NCI-H82 (cell line): ENCODE results near the gene NHS.
A peak's percentile ranks its signal among the peaks of the same experiment; 100 is the strongest.

Experiments used
- DNase-seq: peaks from one replicate; lab custom pipeline; 2025; lab: John Stamatoyannopoulos, UW

Gene NHS

GRCh38 chrX:17674601-17675000, 299.6 kb downstream of the NHS start:
- DNase-seq = no peak

GRCh38 chrX:17679261-17679660, 304.3 kb downstream of the NHS start:
- DNase-seq = no peak

GRCh38 chrX:17679820-17680219, 304.8 kb downstream of the NHS start:
- no peak for DNase-seq

GRCh38 chrX:17680732-17681413, 305.9 kb downstream of the NHS start:
- DNase-seq = no peak

- no peak for DNase-seq
These were observed 307.3 kb downstream of the NHS start for GRCh38 chrX:17682259-17682658.

- no peak for DNase-seq
These were observed 310.0 kb downstream of the NHS start for GRCh38 chrX:17685026-17685425.

GRCh38 chrX:17687648-17688047, 312.6 kb downstream of the NHS start:
- DNase-seq = no peak

- peak; percentile 82 for DNase-seq
These were observed 315.0 kb downstream of the NHS start for GRCh38 chrX:17689971-17690409.

- peak; percentile 93 for DNase-seq
These were observed 317.8 kb downstream of the NHS start for GRCh38 chrX:17692709-17693346.

GRCh38 chrX:17697191-17697590, 322.2 kb downstream of the NHS start:
- no peak for DNase-seq

GRCh38 chrX:17700976-17701375, 326.0 kb downstream of the NHS start:
- DNase-seq = no peak

GRCh38 chrX:17703201-17703600, 328.2 kb downstream of the NHS start:
- peak; percentile 3 for DNase-seq

- no peak for DNase-seq
These were observed 330.2 kb downstream of the NHS start for GRCh38 chrX:17705211-17705610.

GRCh38 chrX:17706676-17707075, 331.7 kb downstream of the NHS start:
- no peak for DNase-seq

GRCh38 chrX:17707731-17708130, 332.7 kb downstream of the NHS start:
- DNase-seq = no peak

- DNase-seq = no peak
These were observed 335.9 kb downstream of the NHS start for GRCh38 chrX:17710871-17711301.

GRCh38 chrX:17713288-17713687, 338.3 kb downstream of the NHS start:
- DNase-seq = no peak

GRCh38 chrX:17718649-17719165, 343.7 kb downstream of the NHS start:
- no peak for DNase-seq

GRCh38 chrX:17719711-17720110, 344.7 kb downstream of the NHS start:
- no peak for DNase-seq

GRCh38 chrX:17721715-17722114, 346.7 kb downstream of the NHS start:
- DNase-seq = no peak

GRCh38 chrX:17725181-17725580, 350.2 kb downstream of the NHS start:
- DNase-seq = no peak

- no peak for DNase-seq
These were observed 357.3 kb downstream of the NHS start for GRCh38 chrX:17732138-17732783.

GRCh38 chrX:17735406-17735805, 360.4 kb downstream of the NHS start:
- DNase-seq = no peak
